Islet of Langerhans (tissue), 1 donor: Measurements from ENCODE around the gene WDR7.
"Not testable (repeated sequence)": the region's sequence is repeated elsewhere in the genome, so short reads cannot be mapped to it uniquely, and the experiment has no call there.

Experiments used
- FAIRE-seq: peaks from one replicate; lab custom pipeline; 2011; peaks lifted over from hg19 to GRCh38; lab: Jason Lieb, UNC

WDR7 gene

GRCh38 chr18:56654280-56654679, 3.1 kb downstream of the WDR7 start:
- FAIRE-seq, result not testable (repeated sequence)

GRCh38 chr18:56658261-56658660, 7.1 kb downstream of the WDR7 start:
- no peak for FAIRE-seq

- no peak for FAIRE-seq
Observed at GRCh38 chr18:56659111-56659510, 8.0 kb downstream of the WDR7 start.

GRCh38 chr18:56660655-56661054, 9.5 kb downstream of the WDR7 start:
- FAIRE-seq, result no peak

- FAIRE-seq, result no peak
Observed at GRCh38 chr18:56661360-56662062, 10.4 kb downstream of the WDR7 start.

GRCh38 chr18:56662063-56662408, 10.9 kb downstream of the WDR7 start:
- peak; percentile 61 for FAIRE-seq

- no peak for FAIRE-seq
Observed at GRCh38 chr18:56662502-56662901, 11.3 kb downstream of the WDR7 start.

- no peak for FAIRE-seq
Observed at GRCh38 chr18:56662902-56663301, 11.7 kb downstream of the WDR7 start.

GRCh38 chr18:56672391-56672790, 21.2 kb downstream of the WDR7 start:
- no peak for FAIRE-seq

- no peak for FAIRE-seq
Observed at GRCh38 chr18:56672981-56673380, 21.8 kb downstream of the WDR7 start.

GRCh38 chr18:56676639-56677038, 25.5 kb downstream of the WDR7 start:
- FAIRE-seq, result no peak

GRCh38 chr18:56678836-56679565, 27.8 kb downstream of the WDR7 start:
- FAIRE-seq, result no peak

- no peak for FAIRE-seq
Observed at GRCh38 chr18:56684277-56684676, 33.1 kb downstream of the WDR7 start.

- peak; percentile 60 for FAIRE-seq
Observed at GRCh38 chr18:56691530-56691929, 40.4 kb downstream of the WDR7 start.

- FAIRE-seq, result no peak
Observed at GRCh38 chr18:56696966-56697365, 45.8 kb downstream of the WDR7 start.

GRCh38 chr18:56702946-56703345, 51.8 kb downstream of the WDR7 start:
- peak; percentile 95 for FAIRE-seq

- FAIRE-seq, result peak; percentile 95
Observed at GRCh38 chr18:56709463-56709862, 58.3 kb downstream of the WDR7 start.

GRCh38 chr18:56711708-56712445, 60.7 kb downstream of the WDR7 start:
- FAIRE-seq, result no peak

- no peak for FAIRE-seq
Observed at GRCh38 chr18:56712761-56713160, 61.6 kb downstream of the WDR7 start.

GRCh38 chr18:56715121-56715520, 64.0 kb downstream of the WDR7 start:
- no peak for FAIRE-seq

GRCh38 chr18:56716692-56717146, 65.6 kb downstream of the WDR7 start:
- no peak for FAIRE-seq

GRCh38 chr18:56721031-56721430, 69.9 kb downstream of the WDR7 start:
- FAIRE-seq, result no peak

- no peak for FAIRE-seq
Observed at GRCh38 chr18:56721491-56721890, 70.3 kb downstream of the WDR7 start.
